A549 (cell line): ENCODE data around the gene CSNK1D. TPM values are rescaled to one million over a fixed set of nuclear protein-coding genes. Genes with fewer than 3 reads are reported as not detected.

Experiments used
- ATAC-seq, 2 experiments: fragments of 200-7000 bp in 1 of 2; fragments of >200 bp in 1 of 2; cut with Nextera tagmentation in 1 of 2; cut with Tn5 transposase in 1 of 2; 3 replicates each; pipeline versions ENCODE4 v1.8.0 to v1.9.1; 2018 to 2020; ENCODE audit warnings: mild to moderate bottlenecking in 1 of 2, moderate library complexity in 1 of 2
- CTCF ChIA-PET: fragments of 300-600 bp; sonication (Branson Sonifier 250); formaldehyde crosslinking; extraction: SDS; loops from one replicate; lab custom pipeline; 2021; ENCODE audit warnings: antibody characterized with exemption, inconsistent platforms; lab: Yijun Ruan, JAX
- POLR2A ChIA-PET: fragments of 350-600 bp; formaldehyde crosslinking; extraction: SDS; loops from one replicate; lab custom pipeline; 2021; ENCODE audit warnings: antibody characterized with exemption, inconsistent platforms; lab: Yijun Ruan, JAX
- DNase-seq, 2 experiments: peaks; one replicate each; pipeline versions ENCODE4 v3.0.0 to v3.0.0-alpha.2; 2011 to 2016; ENCODE audit warnings: low read depth in 1 of 2, low spot score in 1 of 2
- FAIRE-seq: peaks from 2 replicates; lab custom pipeline; 2011; peaks lifted over from hg19 to GRCh38; lab: Jason Lieb, UNC
- H3K27ac ChIP-seq, 2 experiments: fragments of >200 bp; sonication (Bioruptor Twin); formaldehyde crosslinking; 3 replicates each; pipeline ENCODE4 v1.5.1; 2016 to 2017
- H3K4me1 ChIP-seq: fragments of >200 bp; sonication (Bioruptor Twin); formaldehyde crosslinking; 3 replicates; pipeline ENCODE4 v1.6.1; 2016
- H3K4me2 ChIP-seq: fragments of >200 bp; sonication (Bioruptor Twin); formaldehyde crosslinking; 3 replicates; pipeline ENCODE4 v1.6.1; 2016
- H3K4me3 ChIP-seq: fragments of >200 bp; sonication (Bioruptor Twin); formaldehyde crosslinking; 3 replicates; pipeline ENCODE4 v1.5.1; 2016
- H3K9me3 ChIP-seq: fragments of >200 bp; sonication (Bioruptor Twin); formaldehyde crosslinking; 3 replicates; pipeline ENCODE4 v1.6.1; 2016
- FOSL2 ChIP-seq, 2 experiments: fragments of 450-650 bp in 1 of 2; fragments of >200 bp in 1 of 2; sonication (Bioruptor Twin) in 1 of 2; formaldehyde crosslinking; IDR thresholded peaks; 2 replicates each; pipeline versions ENCODE4 v1.5.0 to v1.6.1; 2016 to 2020; ENCODE audit warnings: mild to moderate bottlenecking in 1 of 2, moderate library complexity in 1 of 2
- GATA3 ChIP-seq: IDR thresholded peaks from 2 replicates; pipeline ENCODE4 v1.6.1; 2012; ENCODE audit warnings: borderline replicate concordance
- HOXB13 ChIP-seq: fragments of 250-450 bp; sonication (Bioruptor Pico); IDR thresholded peaks from 2 replicates; pipeline ENCODE4 v1.5.0; 2020; ENCODE audit warnings: low read depth, mild to moderate bottlenecking, moderate library complexity
- HOXB5 ChIP-seq: fragments of 250-450 bp; sonication (Bioruptor Pico); IDR thresholded peaks from 2 replicates; pipeline ENCODE4 v1.5.0; 2020; ENCODE audit warnings: mild to moderate bottlenecking, moderate library complexity
- MAZ ChIP-seq: fragments of 150-350 bp; IDR thresholded peaks from 2 replicates; pipeline ENCODE4 v1.6.1; 2014; ENCODE audit warnings: antibody characterized with exemption, low read depth, low read length, borderline replicate concordance
- POLR2AphosphoS2 ChIP-seq: conservative IDR thresholded peaks from 2 replicates; pipeline ENCODE4 v1.6.1; 2012; ENCODE audit warnings: low read length, improper control_type of control experiment, inconsistent platforms
- SREBF2 ChIP-seq: fragments of 450-650 bp; IDR thresholded peaks from 2 replicates; pipeline ENCODE4 v1.6.1; 2014; ENCODE audit warnings: mild to moderate bottlenecking, moderate library complexity
- ZC3H11A ChIP-seq: fragments of 450-650 bp; IDR thresholded peaks from 2 replicates; pipeline ENCODE4 v1.6.1; 2014; ENCODE audit warnings: antibody characterized with exemption, mild to moderate bottlenecking
- ZNF302 ChIP-seq: fragments of 250-450 bp; sonication (Bioruptor Pico); IDR thresholded peaks from 2 replicates; pipeline ENCODE4 v1.9.0; 2021; ENCODE audit warnings: inconsistent platforms, mild to moderate bottlenecking, moderate library complexity
- WGBS: methylation state at CpG from one replicate; pipeline ENCODE4 v1.1.6; 2017; ENCODE audit errors: missing lambda C conversion rate; 5-methylcytosine and 5-hydroxymethylcytosine counted together
- polyA plus RNA-seq, 4 experiments: library from polyadenylated mRNA; depleted of rRNA in 3 of 4; stranded (reverse); fragments of >200 nt; fragmentation: RNase III in 1 of 4; extraction: RNeasy Plus Mini Kit Qiagen cat#74134 plus additional on column Dnase treatment in 1 of 4; gene quantifications; 2 replicates in 3 of 4; 3 replicates in 1 of 4; pipeline ENCODE4 v1.2.3, GENCODE V29; 2011 to 2017
- TF ChIP-seq, protein P1 (sequence below): fragments of 200-600 bp; sonication (generic); IDR thresholded peaks from 2 replicates; pipeline ENCODE4 v1.6.1; 2016; ENCODE audit warnings: antibody characterized with exemption, mild to moderate bottlenecking, moderate library complexity
- TF ChIP-seq, protein P2 (sequence below): fragments of 250-450 bp; sonication (Bioruptor Pico); IDR thresholded peaks from 2 replicates; pipeline ENCODE4 v1.5.0; 2021; ENCODE audit warnings: mild to moderate bottlenecking, moderate library complexity, borderline replicate concordance
- TF ChIP-seq, protein P3 (sequence below): fragments of >200 bp; sonication (Bioruptor Twin); formaldehyde crosslinking; IDR thresholded peaks from 3 replicates; pipeline ENCODE4 v1.5.1; 2016
- TF ChIP-seq, protein P4 (sequence below): fragments of 150-350 bp; IDR thresholded peaks from 2 replicates; pipeline ENCODE4 v1.6.1; 2014; ENCODE audit warnings: low read depth, mild to moderate bottlenecking, low read length
- TF ChIP-seq, protein P5 (sequence below): IDR thresholded peaks from 2 replicates; pipeline ENCODE4 v1.6.1; 2012

The CSNK1D gene
- polyA plus RNA-seq, 2 of the 4 experiments (the other 2 are of a cell fraction), result 130 to 163 TPM

DNA sequence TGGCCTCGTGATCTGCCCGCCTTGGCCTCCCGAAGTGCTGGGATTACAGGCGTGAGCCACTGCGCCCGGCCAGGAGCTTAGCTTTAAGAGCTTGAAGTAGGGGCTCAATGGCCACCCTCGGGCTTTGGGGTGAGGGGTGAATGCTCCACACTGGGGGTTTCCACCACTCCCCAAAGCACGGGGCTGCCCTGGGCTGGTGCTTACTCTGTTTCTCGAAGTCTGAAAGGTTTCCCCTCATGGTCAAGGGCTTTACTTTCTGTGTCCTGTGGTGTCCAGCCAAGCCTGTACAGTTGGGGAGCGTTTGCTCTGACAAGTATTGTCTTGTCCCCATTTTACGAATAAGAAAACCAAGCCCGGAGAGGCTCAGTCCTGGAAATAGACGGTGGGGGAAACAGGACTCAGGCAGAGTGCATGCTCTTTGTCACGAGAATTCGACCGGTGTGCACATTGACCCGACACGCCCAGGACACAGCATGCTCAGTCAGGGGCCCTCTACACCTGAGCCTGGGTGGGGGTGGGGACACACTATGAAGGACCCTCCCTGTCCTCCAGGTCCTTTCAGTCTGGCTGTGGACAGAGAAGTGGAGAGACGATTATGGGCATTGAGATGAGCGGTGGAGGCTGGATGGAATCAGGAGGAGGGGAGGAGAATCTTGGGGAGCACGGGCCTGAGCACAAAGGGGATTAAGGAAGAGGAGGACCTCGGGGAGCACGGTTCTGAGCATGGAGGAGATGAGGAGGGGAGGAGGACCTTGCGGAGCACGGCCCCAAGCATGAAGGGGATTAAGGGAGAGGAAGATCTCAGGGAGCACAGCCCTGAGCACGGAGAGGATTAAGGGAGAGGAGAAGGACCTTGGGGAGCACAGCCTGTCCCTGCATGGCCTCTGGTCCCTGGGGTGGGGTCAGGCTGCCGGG, 36.4 kb upstream of the CSNK1D start:
- ATAC-seq (no peak), FAIRE-seq (no peak), DNase-seq (no peak)
- CTCF ChIA-PET, result interaction anchor here (0.7 to 21.2 kb wide), 5 partner anchors 10 to 218 kb away, joined by 3 to 343 read pairs (median 4); partner anchors contain the start of gene SECTM1
- H3K27ac ChIP-seq, result no peak overlapping the region
- TF ChIP-seq, protein P1, sequence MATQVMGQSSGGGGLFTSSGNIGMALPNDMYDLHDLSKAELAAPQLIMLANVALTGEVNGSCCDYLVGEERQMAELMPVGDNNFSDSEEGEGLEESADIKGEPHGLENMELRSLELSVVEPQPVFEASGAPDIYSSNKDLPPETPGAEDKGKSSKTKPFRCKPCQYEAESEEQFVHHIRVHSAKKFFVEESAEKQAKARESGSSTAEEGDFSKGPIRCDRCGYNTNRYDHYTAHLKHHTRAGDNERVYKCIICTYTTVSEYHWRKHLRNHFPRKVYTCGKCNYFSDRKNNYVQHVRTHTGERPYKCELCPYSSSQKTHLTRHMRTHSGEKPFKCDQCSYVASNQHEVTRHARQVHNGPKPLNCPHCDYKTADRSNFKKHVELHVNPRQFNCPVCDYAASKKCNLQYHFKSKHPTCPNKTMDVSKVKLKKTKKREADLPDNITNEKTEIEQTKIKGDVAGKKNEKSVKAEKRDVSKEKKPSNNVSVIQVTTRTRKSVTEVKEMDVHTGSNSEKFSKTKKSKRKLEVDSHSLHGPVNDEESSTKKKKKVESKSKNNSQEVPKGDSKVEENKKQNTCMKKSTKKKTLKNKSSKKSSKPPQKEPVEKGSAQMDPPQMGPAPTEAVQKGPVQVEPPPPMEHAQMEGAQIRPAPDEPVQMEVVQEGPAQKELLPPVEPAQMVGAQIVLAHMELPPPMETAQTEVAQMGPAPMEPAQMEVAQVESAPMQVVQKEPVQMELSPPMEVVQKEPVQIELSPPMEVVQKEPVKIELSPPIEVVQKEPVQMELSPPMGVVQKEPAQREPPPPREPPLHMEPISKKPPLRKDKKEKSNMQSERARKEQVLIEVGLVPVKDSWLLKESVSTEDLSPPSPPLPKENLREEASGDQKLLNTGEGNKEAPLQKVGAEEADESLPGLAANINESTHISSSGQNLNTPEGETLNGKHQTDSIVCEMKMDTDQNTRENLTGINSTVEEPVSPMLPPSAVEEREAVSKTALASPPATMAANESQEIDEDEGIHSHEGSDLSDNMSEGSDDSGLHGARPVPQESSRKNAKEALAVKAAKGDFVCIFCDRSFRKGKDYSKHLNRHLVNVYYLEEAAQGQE, result no peak
- no peak for TF ChIP-seq GATA3
- TF ChIP-seq, protein P2, sequence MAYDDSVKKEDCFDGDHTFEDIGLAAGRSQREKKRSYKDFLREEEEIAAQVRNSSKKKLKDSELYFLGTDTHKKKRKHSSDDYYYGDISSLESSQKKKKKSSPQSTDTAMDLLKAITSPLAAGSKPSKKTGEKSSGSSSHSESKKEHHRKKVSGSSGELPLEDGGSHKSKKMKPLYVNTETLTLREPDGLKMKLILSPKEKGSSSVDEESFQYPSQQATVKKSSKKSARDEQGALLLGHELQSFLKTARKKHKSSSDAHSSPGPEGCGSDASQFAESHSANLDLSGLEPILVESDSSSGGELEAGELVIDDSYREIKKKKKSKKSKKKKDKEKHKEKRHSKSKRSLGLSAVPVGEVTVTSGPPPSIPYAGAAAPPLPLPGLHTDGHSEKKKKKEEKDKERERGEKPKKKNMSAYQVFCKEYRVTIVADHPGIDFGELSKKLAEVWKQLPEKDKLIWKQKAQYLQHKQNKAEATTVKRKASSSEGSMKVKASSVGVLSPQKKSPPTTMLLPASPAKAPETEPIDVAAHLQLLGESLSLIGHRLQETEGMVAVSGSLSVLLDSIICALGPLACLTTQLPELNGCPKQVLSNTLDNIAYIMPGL (CRISPR knock-in tag), result no peak
- TF ChIP-seq MAZ, result no peak
- no peak for TF ChIP-seq FOSL2 (IDR thresholded peaks at IDR 0.05)
- TF ChIP-seq FOSL2 (CRISPR knock-in tag; IDR thresholded peaks at IDR 0.05), result no peak
- TF ChIP-seq SREBF2, result no peak
- TF ChIP-seq ZC3H11A, result no peak
- no peak for TF ChIP-seq HOXB13 (CRISPR knock-in tag)
- TF ChIP-seq, protein P3, sequence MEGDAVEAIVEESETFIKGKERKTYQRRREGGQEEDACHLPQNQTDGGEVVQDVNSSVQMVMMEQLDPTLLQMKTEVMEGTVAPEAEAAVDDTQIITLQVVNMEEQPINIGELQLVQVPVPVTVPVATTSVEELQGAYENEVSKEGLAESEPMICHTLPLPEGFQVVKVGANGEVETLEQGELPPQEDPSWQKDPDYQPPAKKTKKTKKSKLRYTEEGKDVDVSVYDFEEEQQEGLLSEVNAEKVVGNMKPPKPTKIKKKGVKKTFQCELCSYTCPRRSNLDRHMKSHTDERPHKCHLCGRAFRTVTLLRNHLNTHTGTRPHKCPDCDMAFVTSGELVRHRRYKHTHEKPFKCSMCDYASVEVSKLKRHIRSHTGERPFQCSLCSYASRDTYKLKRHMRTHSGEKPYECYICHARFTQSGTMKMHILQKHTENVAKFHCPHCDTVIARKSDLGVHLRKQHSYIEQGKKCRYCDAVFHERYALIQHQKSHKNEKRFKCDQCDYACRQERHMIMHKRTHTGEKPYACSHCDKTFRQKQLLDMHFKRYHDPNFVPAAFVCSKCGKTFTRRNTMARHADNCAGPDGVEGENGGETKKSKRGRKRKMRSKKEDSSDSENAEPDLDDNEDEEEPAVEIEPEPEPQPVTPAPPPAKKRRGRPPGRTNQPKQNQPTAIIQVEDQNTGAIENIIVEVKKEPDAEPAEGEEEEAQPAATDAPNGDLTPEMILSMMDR, result no peak
- TF ChIP-seq, protein P4, sequence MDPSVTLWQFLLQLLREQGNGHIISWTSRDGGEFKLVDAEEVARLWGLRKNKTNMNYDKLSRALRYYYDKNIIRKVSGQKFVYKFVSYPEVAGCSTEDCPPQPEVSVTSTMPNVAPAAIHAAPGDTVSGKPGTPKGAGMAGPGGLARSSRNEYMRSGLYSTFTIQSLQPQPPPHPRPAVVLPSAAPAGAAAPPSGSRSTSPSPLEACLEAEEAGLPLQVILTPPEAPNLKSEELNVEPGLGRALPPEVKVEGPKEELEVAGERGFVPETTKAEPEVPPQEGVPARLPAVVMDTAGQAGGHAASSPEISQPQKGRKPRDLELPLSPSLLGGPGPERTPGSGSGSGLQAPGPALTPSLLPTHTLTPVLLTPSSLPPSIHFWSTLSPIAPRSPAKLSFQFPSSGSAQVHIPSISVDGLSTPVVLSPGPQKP, result no peak
- TF ChIP-seq HOXB5, result no peak
- TF ChIP-seq, protein P5, sequence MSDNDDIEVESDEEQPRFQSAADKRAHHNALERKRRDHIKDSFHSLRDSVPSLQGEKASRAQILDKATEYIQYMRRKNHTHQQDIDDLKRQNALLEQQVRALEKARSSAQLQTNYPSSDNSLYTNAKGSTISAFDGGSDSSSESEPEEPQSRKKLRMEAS, result no peak
- no peak for TF ChIP-seq ZNF302 (CRISPR knock-in tag)
- no peak for TF ChIP-seq POLR2AphosphoS2
- no peaks in the 10 kb centered on the region for H3K4me1 ChIP-seq
- no peak overlapping the region for H3K4me3 ChIP-seq
- H3K4me2 ChIP-seq, result no peak overlapping the region
- POLR2A ChIA-PET, result no interaction called here
- 62% methylated on average over 25 of the region's 27 CpGs for WGBS
- no peaks in the 10 kb centered on the region for H3K9me3 ChIP-seq
